GM19468 (cell line): ENCODE results near the gene NGEF.

Experiments
- ATAC-seq: cut with Tn5 transposase; IDR thresholded peaks from one replicate; pipeline ENCODE4 v1.9.1; 2021; ENCODE audit warnings: mild to moderate bottlenecking, moderate library complexity, moderate number of reproducible peaks; ENCODE audit not compliant: unreplicated experiment; ENCODE audit errors: extremely low read depth

The NGEF gene

DNA sequence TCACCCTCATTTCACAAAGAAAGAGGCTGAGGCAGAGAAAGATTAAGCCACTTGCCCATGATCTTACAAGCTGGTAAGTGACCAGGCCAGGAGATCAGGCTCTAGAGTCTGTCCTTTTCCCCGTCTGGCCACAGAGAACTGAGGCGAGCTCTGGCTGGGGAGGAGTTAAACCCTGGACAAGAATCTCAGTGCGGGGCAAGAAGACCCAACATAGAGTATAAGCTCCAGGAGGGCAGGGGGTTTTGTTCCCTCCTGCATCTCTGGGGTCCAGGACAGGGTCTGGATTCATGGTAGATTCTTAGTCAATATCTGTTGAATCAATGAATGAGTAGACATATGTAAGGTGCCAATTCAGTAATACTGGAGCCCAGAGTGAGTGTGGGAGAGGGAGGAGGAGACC, 34.1 kb upstream of the NGEF start:
- ATAC-seq, result no peak

GRCh38 chr2:233044974-233045605, 32.0 kb upstream of the NGEF start:
- no peak for ATAC-seq

DNA sequence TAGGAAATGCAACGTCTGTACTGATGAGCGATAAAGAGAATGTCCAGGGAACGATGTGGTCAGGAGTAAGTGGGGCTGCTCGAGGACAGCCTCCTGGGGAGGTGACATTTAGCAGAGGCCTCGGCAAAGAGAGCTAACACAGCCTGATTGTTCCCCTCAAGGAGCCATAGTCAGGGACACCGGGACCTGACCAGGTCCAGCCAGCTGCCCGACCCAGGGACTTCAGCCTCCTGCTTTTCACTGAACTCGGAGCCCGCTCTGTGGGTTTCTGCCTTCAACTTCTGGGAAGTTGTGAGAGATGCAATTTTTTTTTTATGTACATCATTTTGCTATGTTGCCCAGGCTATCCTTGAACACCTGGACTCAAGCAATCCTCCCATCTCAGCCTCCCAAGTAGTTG, 29.5 kb upstream of the NGEF start:
- ATAC-seq, result no peak

DNA sequence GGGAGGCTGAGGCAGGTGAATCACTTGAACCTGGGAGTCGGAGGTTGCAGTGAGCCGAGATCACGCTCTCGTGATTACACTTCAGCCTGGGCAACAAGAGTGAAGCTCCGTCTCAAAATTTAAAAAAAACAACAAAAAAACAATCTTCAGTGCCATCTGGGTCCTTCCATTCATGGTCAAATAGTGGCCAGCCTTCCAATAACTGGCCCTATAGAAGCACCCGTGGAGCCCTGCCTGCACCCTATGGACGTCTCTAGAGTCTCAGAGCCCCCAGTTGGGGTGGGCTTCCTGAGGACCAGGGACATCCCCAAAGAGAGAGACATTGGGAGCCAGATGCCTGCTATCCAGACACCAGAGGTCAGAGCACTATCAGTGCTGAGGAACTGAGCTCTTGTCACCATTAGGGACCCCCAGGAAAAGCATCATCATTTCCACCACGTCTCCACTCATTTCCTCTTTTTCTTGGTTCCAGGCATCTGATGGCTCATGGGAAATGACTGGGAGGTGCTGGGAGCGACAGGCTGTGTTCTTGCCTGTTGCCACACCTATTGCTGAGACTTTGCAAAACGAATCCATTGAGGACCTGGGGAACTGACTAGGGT, 28.8 kb upstream of the NGEF start:
- no peak for ATAC-seq

GRCh38 chr2:233040571-233040970, 27.5 kb upstream of the NGEF start:
- no peak for ATAC-seq

GRCh38 chr2:233039846-233040530, 26.9 kb upstream of the NGEF start:
- no peak for ATAC-seq

GRCh38 chr2:233039212-233039845, 26.3 kb upstream of the NGEF start:
- ATAC-seq, result no peak

DNA sequence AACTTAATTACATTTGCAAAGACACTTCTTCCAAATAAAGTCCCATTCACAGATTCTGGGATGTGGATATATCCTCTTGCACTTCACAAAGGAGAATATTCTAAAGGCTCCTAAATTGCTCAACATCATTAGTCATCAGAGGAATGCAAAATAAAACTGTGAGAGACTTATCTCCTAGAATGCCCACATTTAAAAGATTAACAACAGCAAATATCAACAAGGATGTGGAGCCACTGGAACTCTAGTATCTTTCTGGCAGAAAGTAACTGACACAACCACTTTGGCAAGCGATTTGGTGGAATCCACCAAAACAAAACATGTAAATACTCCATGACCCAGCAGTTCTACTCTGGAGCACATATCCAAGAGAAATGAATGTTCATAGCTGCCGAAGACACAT, 24.0 kb upstream of the NGEF start:
- no peak for ATAC-seq

- no peak for ATAC-seq
Observed at GRCh38 chr2:233036162-233036838, 23.2 kb upstream of the NGEF start.

- ATAC-seq, result no peak
Observed at GRCh38 chr2:233035426-233036161, 22.5 kb upstream of the NGEF start.

- ATAC-seq, result no peak
Observed at GRCh38 chr2:233034091-233034882, 21.2 kb upstream of the NGEF start.

- ATAC-seq, result no peak
Observed at GRCh38 chr2:233033672-233034071, 20.6 kb upstream of the NGEF start.

GRCh38 chr2:233032551-233033320, 19.7 kb upstream of the NGEF start, which contains the start of gene NEU2:
TSS of gene NEU2 (plus strand) at chr2:233032672. CDS start at chr2:233032672, 0 bp downstream.
- ATAC-seq, result no peak

DNA sequence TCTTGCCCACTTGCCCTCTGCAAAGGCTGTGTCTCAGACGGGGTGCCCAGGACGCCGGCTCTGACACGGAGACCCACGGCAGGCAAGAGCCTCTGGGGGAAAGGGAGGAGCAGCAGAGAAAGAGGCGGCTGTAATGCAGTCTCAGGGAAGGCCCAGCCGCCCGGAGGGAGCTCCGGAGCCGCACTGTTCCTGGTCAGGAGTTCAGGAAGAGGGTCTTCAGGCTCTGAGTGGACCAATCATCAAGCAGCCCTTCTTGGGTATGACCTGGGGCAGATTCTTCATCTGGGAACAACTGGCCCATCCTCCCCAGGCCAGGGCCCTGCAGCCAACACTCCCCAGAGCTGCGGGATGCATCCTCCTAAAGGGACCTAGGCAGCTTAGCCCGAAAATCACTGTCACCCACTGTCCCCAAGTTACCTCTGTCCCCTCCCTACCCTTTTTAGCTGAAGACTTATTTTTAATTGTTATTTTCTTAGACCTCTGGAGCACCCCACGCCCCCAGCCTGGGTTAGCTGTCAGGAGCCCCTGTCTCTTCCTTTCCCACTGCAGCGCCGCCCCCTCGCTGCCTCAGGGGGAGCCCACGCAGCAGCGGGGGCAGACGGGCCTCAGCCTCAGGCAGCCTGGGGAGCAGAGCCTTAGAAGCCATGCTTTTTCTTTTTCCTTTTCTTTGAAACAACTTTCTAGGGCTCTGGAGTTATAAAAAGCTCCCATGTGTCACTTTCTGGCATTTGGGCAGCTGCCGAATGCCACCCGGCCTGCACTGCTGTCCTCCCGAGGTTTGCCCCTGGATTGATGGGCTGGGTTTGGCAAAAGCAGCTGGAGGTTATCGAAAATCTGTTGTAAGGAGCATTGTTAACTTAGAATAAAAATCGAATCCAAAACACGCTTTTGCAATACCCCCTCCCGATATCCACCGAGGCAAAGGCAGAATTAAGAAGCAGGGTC, 18.8 kb upstream of the NGEF start:
- no peak for ATAC-seq

GRCh38 chr2:233029321-233029720, 16.3 kb upstream of the NGEF start:
- no peak for ATAC-seq

- no peak for ATAC-seq
Observed at GRCh38 chr2:233026198-233026813, 13.2 kb upstream of the NGEF start.

DNA sequence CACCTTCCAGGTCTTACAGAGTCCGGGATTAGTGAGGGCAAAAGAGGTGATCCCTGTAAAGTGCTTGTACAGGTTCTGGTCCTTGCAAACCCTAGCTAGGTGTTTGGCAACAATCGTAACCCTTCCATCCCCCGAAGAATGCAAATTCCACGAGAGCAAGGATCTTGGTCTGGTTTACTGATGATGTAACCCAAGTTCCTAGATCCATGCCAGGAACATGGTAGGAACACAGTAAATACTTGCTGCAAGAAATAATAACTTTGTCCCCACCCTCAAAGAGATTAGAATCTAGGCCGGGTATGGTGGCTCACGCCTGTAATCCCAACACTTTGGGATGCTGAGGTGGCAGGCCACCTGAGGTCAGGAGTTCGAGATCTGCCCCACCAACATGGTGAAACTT, 12.7 kb upstream of the NGEF start:
- no peak for ATAC-seq
